Measurements from ENCODE around the gene IL10. TPM values are rescaled to one million over a fixed set of nuclear protein-coding genes. Genes with fewer than 3 reads are reported as not detected.

The IL10 gene
- total RNA-seq, 2 donors from 2014 or later, result 0.95 TPM; not detected in 1

DNA sequence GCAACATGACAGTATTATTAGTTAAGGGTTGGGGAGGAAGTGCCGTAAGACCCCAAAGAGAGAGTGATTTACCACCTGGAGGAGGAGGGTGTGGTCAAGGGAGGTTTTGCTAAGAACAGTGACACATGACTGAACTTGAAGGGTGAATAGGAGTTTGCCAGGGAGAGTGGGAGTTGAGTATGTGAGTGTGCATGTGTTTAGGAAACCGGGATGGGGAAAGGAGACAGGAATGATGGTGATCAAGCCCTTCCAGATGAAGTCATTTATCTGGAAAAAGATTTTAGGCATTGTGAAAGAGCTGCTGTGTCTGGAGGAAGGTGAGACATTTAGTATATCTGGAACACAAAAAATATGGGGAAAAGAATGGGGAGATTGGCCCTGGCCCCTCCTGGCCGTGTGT, 28.1 kb upstream of the IL10 start:
- Mint-ChIP-seq H3K27me3 (peaks cover 18 to 34% of the 10 kb centered on the region in 2 donors), H3K4me1 (ENCODE audit: low read depth in 2 of 2) (peaks cover 28 to 41% of the 10 kb centered on the region in 2 donors), H3K36me3 (no peaks in the 10 kb centered on the region), H3K27ac (peak overlapping the region; percentile 8 to 24), H3K4me3 (no peak overlapping the region), H3K9me3 (no peaks in the 10 kb centered on the region)
- no peak for DNase-seq (ENCODE audit: low spot score)
- ATAC-seq, result no peak

DNA sequence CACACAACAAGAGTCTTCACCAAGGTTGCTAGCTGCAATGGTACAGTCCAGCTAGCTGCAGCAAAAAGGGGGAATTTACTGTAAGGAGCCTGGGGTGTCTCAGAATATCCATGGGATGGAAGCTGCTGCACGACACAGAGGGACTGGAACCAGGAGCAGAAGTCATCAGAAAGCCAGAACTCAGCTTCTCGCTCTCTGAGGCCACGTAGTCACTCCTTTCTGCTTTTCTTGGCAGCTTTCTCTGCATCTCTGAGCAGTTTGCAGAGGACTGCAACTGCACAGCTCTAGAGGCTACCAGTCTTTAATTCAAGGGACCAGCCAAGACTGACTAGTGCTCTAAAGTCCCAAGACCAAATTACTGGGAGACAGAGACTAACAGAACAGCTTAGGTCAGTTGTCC, 27.0 kb upstream of the IL10 start:
- Mint-ChIP-seq H3K27ac (no peak overlapping the region), H3K27me3 (peaks cover 22 to 35% of the 10 kb centered on the region in 2 donors), H3K36me3 (no peaks in the 10 kb centered on the region), H3K4me3 (no peak overlapping the region), H3K4me1 (ENCODE audit: low read depth in 2 of 2) (peaks cover 29 to 38% of the 10 kb centered on the region in 2 donors), H3K9me3 (no peaks in the 10 kb centered on the region)
- DNase-seq (ENCODE audit: low spot score) (no peak), ATAC-seq (no peak)

DNA sequence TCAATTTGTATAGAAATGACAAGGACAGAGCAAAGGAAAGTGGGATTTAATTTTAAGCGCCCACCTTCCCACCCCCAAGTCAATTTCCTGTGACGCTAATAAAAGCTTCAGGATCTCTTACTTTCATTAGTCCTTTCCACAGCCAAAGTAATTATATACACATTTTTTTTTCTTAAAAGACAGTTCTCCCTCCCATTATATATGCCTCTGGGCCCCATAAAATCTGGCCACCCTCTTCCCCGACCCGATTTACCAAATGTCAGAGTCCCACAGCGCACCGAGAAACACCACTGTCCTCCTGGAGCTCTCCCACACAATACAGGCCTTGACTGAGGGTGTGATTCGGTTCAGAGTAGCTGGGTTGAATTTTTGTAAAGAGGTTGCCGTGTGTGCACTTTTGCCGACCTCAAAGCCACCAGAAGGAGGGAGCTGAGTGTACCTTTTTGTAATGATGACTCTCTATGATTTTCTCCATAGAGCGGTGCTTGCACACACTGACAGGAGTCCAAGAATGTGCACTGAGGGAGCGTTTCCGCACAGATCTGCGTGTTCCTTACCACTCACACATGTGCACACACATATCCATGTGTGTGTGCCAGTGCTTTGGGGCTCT, 26.2 kb upstream of the IL10 start:
- Mint-ChIP-seq H3K36me3 (no peaks in the 10 kb centered on the region), H3K27me3 (peaks cover 25 to 39% of the 10 kb centered on the region in 2 donors), H3K9me3 (no peaks in the 10 kb centered on the region), H3K4me3 (no peak overlapping the region), H3K4me1 (ENCODE audit: low read depth in 2 of 2) (peaks cover 31 to 39% of the 10 kb centered on the region in 2 donors), H3K27ac (no peak overlapping the region)
- DNase-seq (ENCODE audit: low spot score), result no peak
- ATAC-seq, result no peak

DNA sequence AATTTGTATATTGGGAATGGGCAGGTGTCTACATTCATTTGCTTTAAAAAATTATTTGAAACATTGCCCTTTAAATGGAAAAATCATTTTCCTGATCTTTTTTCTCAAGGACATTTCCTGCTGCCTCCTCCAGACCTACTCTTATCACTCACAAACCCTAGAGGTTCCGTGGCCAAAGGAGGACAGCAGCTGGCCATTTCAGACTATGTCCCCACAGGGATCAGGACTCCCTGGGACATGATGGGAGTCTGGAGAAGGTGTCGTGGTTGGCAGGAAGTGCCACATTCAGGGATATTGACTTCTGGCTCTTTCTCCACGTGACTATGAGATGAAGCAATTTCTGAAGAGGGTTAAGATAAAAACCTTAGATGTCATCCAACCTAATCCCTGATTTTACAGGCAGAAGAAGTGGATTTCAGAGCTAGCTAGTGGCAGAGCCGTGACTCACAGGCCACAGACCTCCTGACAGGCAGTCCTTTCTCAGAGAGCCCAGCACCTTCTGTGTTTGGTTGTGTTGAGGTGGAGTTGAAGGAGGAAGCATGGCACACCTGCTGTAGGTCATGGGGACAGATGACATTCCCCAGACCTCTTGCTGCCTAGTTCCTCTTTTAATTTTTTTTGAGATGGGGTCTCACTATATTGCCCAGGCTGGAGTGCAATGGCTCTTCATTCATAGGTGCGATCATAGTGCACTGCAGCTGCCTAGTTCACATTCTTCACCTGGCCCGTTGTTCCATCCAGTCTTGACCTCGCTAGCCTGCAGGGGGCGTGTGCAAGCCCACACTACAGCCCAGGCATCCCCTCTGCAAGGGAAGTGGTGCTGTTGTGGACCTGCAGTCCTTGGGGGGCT, 25.5 kb upstream of the IL10 start:
- ATAC-seq (peak in 1 of 2 donors; percentile 49), DNase-seq (ENCODE audit: low spot score) (no peak)
- H3K27ac Mint-ChIP-seq, result no peak overlapping the region
- peaks cover 27 to 32% of the 10 kb centered on the region in 2 donors for H3K4me1 Mint-ChIP-seq (ENCODE audit: low read depth in 2 of 2)
- no peak overlapping the region for H3K4me3 Mint-ChIP-seq
- peaks cover 25 to 38% of the 10 kb centered on the region in 2 donors for H3K27me3 Mint-ChIP-seq
- H3K36me3 Mint-ChIP-seq, result no peaks in the 10 kb centered on the region
- H3K9me3 Mint-ChIP-seq, result no peaks in the 10 kb centered on the region

DNA sequence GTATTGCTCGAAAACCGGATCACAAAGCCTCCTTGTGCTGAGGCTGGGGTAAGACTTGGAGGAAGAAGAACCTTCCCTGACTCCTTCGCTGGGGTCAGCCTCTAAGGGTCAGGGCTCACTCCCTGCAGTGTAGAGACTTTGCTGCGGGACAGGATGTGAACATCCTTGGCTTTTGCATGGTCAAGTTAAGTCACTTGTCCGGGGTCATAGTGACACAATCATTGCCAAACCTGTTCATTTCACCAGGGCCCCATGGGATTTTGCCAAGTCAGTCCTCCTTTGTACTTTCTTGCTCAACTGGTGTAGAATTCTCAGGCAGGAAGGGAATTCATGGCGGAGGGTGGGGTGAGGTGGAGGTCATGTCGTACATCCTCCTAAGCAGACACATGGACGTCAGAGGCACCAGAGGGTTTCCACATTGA, 24.7 kb upstream of the IL10 start:
- H3K27ac Mint-ChIP-seq, result no peak overlapping the region
- peaks cover 25 to 39% of the 10 kb centered on the region in 2 donors for H3K27me3 Mint-ChIP-seq
- DNase-seq (ENCODE audit: low spot score), result no peak
- no peak overlapping the region for H3K4me3 Mint-ChIP-seq
- no peaks in the 10 kb centered on the region for H3K36me3 Mint-ChIP-seq
- no peaks in the 10 kb centered on the region for H3K9me3 Mint-ChIP-seq
- ATAC-seq, result no peak
- H3K4me1 Mint-ChIP-seq (ENCODE audit: low read depth in 2 of 2), result peaks cover 25 to 31% of the 10 kb centered on the region in 2 donors

DNA sequence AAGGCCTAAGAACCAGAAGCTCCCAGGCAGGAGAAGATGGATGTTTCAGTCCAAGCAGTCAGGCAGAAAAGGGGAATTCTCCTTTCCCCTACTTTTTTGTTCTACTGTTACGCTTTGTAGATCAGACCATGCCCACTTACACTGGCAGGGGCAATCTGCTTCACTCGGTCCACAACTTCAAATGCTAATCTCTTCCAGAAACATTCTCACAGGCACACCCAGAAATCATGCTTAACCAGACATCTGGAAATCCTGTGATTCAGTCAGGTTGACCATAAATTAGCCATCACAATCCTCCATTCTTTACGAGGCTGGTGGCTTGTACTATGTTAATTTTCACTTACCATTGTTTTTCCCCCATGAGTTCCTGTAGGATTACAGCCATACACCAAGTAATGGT, 23.8 kb upstream of the IL10 start:
- H3K36me3 Mint-ChIP-seq, result no peaks in the 10 kb centered on the region
- ATAC-seq, result no peak
- H3K27me3 Mint-ChIP-seq, result peaks cover 19 to 33% of the 10 kb centered on the region in 2 donors
- H3K27ac Mint-ChIP-seq, result no peak overlapping the region
- H3K9me3 Mint-ChIP-seq, result no peaks in the 10 kb centered on the region
- H3K4me1 Mint-ChIP-seq (ENCODE audit: low read depth in 2 of 2), result peaks cover 24 to 29% of the 10 kb centered on the region in 2 donors
- no peak for DNase-seq (ENCODE audit: low spot score)
- H3K4me3 Mint-ChIP-seq, result no peak overlapping the region

DNA sequence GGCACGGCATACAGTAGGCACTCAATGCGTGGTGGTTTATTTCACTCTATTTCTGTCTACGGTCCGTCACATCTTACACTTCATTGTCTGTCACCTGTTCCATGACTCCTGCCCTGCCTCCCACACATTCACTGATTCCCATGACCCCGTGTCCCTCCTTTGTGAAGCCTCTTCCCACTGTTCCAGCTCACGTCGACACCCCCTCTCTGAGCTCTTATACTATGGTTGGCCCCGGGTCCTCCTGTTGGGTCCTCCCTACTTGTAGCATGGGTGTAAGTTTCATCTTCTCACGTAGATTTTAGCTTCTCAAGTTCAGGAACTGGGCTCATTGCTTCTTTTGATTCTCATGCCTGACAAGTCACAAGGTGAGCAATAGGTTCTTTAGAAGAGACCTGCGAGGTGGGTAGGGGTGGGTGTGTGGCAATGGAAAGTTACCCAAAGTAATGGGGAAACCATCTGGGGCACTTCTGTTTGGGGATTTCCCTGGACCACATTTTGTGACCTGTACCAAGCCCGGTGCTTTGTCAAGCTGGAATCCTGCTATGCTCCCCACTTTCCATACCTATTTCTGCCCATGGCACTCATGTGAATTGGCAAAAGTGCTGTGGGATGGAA, 22.1 kb upstream of the IL10 start:
- peak overlapping the region in 1 of 2 donors; percentile 35 for H3K27ac Mint-ChIP-seq
- H3K27me3 Mint-ChIP-seq, result peaks cover 23 to 37% of the 10 kb centered on the region in 2 donors
- no peak for DNase-seq (ENCODE audit: low spot score)
- H3K9me3 Mint-ChIP-seq, result no peaks in the 10 kb centered on the region
- ATAC-seq, result no peak
- H3K4me1 Mint-ChIP-seq (ENCODE audit: low read depth in 2 of 2), result peaks cover 25 to 30% of the 10 kb centered on the region in 2 donors
- H3K36me3 Mint-ChIP-seq, result no peaks in the 10 kb centered on the region
- no peak overlapping the region for H3K4me3 Mint-ChIP-seq

DNA sequence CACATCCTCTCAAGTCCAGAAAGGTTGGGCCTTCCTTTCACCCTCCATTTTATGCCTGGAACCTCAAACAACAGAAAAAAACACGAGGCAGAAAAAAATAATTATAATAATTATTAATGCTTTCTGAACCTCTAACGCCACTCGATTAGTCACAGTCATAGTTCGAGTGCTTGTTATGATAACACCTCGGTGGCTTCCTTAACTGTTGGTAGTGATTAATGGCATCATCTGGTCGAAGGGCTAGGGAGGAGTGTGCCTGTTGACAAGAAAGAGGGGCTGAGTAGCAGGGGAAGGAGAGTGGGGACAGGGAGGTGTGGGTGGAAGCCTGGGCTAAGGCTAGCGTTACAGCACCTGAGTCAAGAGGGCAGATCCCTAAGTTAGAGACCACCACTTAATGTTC, 21.3 kb upstream of the IL10 start:
- Mint-ChIP-seq H3K27ac (peak overlapping the region in 1 of 2 donors; percentile 35), H3K9me3 (no peaks in the 10 kb centered on the region), H3K27me3 (peaks cover 30 to 34% of the 10 kb centered on the region in 2 donors), H3K4me1 (ENCODE audit: low read depth in 2 of 2) (peaks cover 25 to 30% of the 10 kb centered on the region in 2 donors), H3K4me3 (no peak overlapping the region), H3K36me3 (no peaks in the 10 kb centered on the region)
- ATAC-seq, result no peak
- DNase-seq (ENCODE audit: low spot score), result no peak

DNA sequence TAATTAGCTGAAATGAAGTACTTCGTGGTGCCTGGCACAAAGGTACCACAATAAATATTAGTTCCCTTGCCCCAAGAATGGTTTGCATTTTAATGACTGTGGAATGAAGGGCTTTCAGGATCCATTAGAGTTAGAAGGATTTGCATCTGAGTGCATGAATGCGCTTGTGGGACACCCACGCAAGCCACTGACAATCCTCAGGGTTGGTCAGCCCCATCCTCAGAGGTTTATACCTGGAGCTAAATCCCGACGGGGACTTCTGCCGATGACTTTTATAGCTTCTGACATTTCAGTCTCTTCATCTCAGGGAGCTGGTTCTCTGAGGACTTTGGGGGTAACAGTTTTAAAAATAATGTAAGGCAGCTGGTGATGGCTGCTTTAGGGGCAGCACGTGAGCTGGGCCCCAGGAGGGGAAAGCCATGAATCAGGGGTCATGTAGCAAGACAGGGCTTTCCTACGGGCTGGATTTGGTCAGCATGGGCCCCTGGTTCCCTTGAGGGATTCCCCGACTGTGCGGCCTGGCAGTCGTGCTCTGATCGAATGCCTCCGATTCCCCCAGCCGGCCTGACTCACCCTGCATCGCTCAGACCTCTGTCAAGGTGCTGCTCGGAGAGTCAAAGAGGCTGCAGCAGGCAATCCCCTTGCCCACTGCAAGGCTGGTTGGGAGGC, 20.8 kb upstream of the IL10 start:
- no peaks in the 10 kb centered on the region for H3K36me3 Mint-ChIP-seq
- no peaks in the 10 kb centered on the region for H3K9me3 Mint-ChIP-seq
- H3K4me1 Mint-ChIP-seq (ENCODE audit: low read depth in 2 of 2), result peaks cover 26 to 29% of the 10 kb centered on the region in 2 donors
- H3K27ac Mint-ChIP-seq, result no peak overlapping the region
- H3K4me3 Mint-ChIP-seq, result no peak overlapping the region
- peaks cover 33 to 35% of the 10 kb centered on the region in 2 donors for H3K27me3 Mint-ChIP-seq
- ATAC-seq, result no peak
- no peak for DNase-seq (ENCODE audit: low spot score)

DNA sequence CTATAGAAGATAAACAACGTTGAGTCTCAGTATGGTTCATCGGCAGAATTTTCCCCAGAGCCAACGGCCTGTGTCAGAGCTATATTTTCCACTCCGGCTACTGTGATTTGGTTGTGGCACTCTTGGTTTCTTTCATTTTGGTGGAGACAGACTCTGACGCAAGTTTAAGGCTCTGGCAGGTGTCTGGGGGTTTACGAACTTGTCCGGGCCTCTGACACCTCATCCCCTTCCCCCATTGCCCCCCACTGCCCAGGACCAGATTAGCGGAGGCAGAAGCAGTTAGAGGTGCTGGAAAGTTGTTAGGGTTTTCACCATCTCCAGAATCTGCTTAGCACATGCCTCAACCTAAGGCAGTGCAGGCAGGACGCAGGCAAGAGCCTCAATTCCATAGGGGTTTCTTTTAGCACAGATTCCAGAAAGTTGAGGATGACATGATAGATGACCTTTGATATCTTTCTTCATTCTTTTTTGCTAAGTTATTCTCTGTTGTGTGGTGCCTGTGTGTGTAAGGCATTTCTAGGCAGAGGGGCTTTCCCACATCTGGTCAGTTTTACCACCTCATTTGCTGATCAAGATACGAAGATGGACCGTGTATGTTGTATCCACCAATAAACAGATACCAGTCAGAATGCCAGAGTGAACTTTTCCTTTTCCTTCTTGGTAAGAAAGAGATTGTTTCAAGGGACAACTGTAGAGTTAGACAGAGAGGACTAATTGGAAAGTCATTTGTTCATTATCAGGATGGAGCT, 18.4 kb upstream of the IL10 start:
- ATAC-seq, result no peak
- Mint-ChIP-seq H3K4me3 (no peak overlapping the region), H3K36me3 (no peaks in the 10 kb centered on the region), H3K9me3 (no peaks in the 10 kb centered on the region), H3K4me1 (ENCODE audit: low read depth in 2 of 2) (peaks cover 48 to 51% of the 10 kb centered on the region in 2 donors), H3K27me3 (peaks cover 37 to 59% of the 10 kb centered on the region in 2 donors), H3K27ac (peak overlapping the region in 1 of 2 donors; percentile 42)
- no peak for DNase-seq (ENCODE audit: low spot score)

DNA sequence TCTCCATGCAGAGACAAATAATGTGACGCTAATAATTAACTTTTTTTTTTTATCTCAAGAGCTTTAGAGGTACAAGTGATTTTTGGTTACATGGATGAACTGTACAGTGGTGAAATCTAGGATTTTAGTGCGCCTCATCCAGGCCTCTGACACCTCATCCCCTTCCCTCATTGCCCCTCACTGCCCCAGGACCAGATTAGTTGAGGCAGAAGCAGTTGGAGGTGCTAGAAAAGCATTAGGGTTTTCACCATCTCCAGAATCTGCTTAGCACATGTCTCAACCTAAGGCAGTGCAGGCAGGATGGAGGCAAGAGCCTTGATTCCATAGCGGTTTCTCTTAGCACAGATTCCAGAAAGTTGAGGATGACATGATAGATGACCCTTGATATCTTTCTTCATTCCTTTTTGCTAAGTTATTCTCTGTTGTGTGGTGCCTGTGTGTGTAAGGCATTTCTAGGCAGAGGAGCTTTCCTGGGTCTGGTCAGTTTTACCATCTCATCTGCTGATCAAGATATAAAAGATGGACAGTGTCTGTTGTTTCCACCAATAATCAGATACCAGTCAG, 16.3 kb upstream of the IL10 start:
- DNase-seq (ENCODE audit: low spot score) (no peak), ATAC-seq (no peak)
- Mint-ChIP-seq H3K27me3 (peaks cover 35 to 61% of the 10 kb centered on the region in 2 donors), H3K27ac (peak overlapping the region in 1 of 2 donors; percentile 17), H3K9me3 (no peaks in the 10 kb centered on the region), H3K4me3 (no peak overlapping the region), H3K36me3 (no peaks in the 10 kb centered on the region), H3K4me1 (ENCODE audit: low read depth in 2 of 2) (peaks cover 51 to 66% of the 10 kb centered on the region in 2 donors)

DNA sequence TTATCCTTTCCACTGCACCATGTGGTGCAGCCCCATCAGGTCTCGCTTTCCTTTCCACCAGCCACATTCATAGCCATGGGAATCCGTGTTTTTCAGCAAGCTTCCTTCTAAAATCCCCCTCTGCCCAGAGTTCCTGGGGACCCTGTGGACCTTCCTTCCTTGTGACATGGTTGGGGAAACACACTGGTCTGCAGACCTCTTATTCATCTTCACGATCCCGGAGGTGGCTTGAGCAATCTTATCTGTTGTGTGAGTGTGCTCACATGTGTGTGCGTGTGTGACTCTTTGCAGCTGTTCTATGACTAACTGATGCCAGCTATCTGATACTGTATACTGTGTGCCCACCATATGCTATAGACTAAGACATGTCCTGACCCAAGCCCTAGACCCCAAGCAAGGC, 15.6 kb upstream of the IL10 start:
- ATAC-seq (no peak), DNase-seq (ENCODE audit: low spot score) (no peak)
- H3K4me3 Mint-ChIP-seq, result no peak overlapping the region
- peaks cover 52 to 71% of the 10 kb centered on the region in 2 donors for H3K4me1 Mint-ChIP-seq (ENCODE audit: low read depth in 2 of 2)
- no peaks in the 10 kb centered on the region for H3K36me3 Mint-ChIP-seq
- H3K9me3 Mint-ChIP-seq, result no peaks in the 10 kb centered on the region
- H3K27me3 Mint-ChIP-seq, result peaks cover 35 to 61% of the 10 kb centered on the region in 2 donors
- H3K27ac Mint-ChIP-seq, result peak overlapping the region; percentile 6 to 17
